ENCODE results near the gene DENND6A. TPM values are rescaled to one million over a fixed set of nuclear protein-coding genes. Genes with fewer than 3 reads are reported as not detected.

The DENND6A gene
- total and polyA plus RNA-seq, 2 of the 8 experiments (the other 6 are each of a cell fraction or from before 2014, with no cell fraction given) = 7.8 to 14.8 TPM

DNA sequence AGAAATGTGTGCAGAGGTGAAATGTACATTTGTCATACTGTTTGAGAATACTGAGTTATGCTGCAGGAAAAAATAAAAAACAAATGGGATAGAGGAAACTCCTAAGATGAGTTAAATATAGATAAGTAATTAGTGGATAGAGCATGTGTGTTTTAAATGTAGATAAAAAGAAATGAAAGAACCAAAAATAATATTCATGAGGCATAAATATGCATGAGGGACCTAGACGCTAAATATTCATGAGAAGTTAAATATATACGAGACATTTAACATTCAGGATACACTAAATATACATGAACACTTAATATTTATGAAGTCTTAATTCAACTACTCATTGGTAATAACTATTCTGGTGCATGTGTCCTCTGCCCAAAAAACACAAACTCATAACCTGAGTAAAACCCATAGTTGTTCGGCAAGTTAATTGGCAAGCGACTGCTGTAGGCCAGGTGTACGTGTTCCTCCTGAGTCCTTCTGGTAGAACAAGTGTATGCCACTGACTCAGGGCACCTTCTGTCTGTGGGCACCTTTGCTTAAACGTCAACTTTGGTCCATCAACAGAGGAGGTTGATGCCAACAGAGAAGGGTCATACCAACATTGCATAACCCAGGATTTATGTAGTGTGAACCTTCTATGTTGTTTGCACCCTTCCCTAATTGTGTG lies 24.5 kb upstream of the DENND6A start (continued):
- TF ChIP-seq, protein P1, sequence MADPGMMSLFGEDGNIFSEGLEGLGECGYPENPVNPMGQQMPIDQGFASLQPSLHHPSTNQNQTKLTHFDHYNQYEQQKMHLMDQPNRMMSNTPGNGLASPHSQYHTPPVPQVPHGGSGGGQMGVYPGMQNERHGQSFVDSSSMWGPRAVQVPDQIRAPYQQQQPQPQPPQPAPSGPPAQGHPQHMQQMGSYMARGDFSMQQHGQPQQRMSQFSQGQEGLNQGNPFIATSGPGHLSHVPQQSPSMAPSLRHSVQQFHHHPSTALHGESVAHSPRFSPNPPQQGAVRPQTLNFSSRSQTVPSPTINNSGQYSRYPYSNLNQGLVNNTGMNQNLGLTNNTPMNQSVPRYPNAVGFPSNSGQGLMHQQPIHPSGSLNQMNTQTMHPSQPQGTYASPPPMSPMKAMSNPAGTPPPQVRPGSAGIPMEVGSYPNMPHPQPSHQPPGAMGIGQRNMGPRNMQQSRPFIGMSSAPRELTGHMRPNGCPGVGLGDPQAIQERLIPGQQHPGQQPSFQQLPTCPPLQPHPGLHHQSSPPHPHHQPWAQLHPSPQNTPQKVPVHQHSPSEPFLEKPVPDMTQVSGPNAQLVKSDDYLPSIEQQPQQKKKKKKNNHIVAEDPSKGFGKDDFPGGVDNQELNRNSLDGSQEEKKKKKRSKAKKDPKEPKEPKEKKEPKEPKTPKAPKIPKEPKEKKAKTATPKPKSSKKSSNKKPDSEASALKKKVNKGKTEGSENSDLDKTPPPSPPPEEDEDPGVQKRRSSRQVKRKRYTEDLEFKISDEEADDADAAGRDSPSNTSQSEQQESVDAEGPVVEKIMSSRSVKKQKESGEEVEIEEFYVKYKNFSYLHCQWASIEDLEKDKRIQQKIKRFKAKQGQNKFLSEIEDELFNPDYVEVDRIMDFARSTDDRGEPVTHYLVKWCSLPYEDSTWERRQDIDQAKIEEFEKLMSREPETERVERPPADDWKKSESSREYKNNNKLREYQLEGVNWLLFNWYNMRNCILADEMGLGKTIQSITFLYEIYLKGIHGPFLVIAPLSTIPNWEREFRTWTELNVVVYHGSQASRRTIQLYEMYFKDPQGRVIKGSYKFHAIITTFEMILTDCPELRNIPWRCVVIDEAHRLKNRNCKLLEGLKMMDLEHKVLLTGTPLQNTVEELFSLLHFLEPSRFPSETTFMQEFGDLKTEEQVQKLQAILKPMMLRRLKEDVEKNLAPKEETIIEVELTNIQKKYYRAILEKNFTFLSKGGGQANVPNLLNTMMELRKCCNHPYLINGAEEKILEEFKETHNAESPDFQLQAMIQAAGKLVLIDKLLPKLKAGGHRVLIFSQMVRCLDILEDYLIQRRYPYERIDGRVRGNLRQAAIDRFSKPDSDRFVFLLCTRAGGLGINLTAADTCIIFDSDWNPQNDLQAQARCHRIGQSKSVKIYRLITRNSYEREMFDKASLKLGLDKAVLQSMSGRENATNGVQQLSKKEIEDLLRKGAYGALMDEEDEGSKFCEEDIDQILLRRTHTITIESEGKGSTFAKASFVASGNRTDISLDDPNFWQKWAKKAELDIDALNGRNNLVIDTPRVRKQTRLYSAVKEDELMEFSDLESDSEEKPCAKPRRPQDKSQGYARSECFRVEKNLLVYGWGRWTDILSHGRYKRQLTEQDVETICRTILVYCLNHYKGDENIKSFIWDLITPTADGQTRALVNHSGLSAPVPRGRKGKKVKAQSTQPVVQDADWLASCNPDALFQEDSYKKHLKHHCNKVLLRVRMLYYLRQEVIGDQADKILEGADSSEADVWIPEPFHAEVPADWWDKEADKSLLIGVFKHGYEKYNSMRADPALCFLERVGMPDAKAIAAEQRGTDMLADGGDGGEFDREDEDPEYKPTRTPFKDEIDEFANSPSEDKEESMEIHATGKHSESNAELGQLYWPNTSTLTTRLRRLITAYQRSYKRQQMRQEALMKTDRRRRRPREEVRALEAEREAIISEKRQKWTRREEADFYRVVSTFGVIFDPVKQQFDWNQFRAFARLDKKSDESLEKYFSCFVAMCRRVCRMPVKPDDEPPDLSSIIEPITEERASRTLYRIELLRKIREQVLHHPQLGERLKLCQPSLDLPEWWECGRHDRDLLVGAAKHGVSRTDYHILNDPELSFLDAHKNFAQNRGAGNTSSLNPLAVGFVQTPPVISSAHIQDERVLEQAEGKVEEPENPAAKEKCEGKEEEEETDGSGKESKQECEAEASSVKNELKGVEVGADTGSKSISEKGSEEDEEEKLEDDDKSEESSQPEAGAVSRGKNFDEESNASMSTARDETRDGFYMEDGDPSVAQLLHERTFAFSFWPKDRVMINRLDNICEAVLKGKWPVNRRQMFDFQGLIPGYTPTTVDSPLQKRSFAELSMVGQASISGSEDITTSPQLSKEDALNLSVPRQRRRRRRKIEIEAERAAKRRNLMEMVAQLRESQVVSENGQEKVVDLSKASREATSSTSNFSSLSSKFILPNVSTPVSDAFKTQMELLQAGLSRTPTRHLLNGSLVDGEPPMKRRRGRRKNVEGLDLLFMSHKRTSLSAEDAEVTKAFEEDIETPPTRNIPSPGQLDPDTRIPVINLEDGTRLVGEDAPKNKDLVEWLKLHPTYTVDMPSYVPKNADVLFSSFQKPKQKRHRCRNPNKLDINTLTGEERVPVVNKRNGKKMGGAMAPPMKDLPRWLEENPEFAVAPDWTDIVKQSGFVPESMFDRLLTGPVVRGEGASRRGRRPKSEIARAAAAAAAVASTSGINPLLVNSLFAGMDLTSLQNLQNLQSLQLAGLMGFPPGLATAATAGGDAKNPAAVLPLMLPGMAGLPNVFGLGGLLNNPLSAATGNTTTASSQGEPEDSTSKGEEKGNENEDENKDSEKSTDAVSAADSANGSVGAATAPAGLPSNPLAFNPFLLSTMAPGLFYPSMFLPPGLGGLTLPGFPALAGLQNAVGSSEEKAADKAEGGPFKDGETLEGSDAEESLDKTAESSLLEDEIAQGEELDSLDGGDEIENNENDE (IDR thresholded peaks at IDR 0.05; ENCODE audit: insufficient replicate concordance, low read length) = no peak
- no peak for TF ChIP-seq HDAC6 (IDR thresholded peaks at IDR 0.05; ENCODE audit: low read depth, low read length)
- TF ChIP-seq BACH1 (IDR thresholded peaks at IDR 0.05; ENCODE audit: low read length) = no peak
- no peak for TF ChIP-seq GTF2F1 (IDR thresholded peaks at IDR 0.05; ENCODE audit: borderline replicate concordance, low read depth, low read length)
- no peak for TF ChIP-seq EGR1 (IDR thresholded peaks at IDR 0.05; ENCODE audit: borderline replicate concordance, low read depth, low read length)
- no peak for TF ChIP-seq CHD2 (IDR thresholded peaks at IDR 0.05; ENCODE audit: low read length)
- TF ChIP-seq, protein P2, sequence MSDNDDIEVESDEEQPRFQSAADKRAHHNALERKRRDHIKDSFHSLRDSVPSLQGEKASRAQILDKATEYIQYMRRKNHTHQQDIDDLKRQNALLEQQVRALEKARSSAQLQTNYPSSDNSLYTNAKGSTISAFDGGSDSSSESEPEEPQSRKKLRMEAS (IDR thresholded peaks at IDR 0.05) = no peak
- no peak for TF ChIP-seq JUN (IDR thresholded peaks at IDR 0.05; ENCODE audit: low read depth, low read length)
- no peak for TF ChIP-seq TEAD4 (IDR thresholded peaks at IDR 0.05; ENCODE audit: low read depth, low read length)
- TF ChIP-seq JUND (IDR thresholded peaks at IDR 0.05; ENCODE audit: low read length) = no peak
- TF ChIP-seq KDM5A (IDR thresholded peaks at IDR 0.05; ENCODE audit: low read length) = no peak
